Panc1 (cell line): ENCODE measurements around the gene HNF4A. TPM values are rescaled to one million over a fixed set of nuclear protein-coding genes. Genes with fewer than 3 reads are reported as not detected.

Experiments used
- ATAC-seq: fragments of 200-7000 bp; cut with Tn5 transposase; 2 replicates; pipeline ENCODE4 v1.9.1; 2020; ENCODE audit warnings: mild to moderate bottlenecking, moderate library complexity
- BruUV-seq: library from RNA; stranded (reverse); fragments of 400-500 nt; replicated peaks from 2 replicates; lab custom pipeline; 2021; lab: Mats Ljungman, UMichigan
- CTCF ChIA-PET: fragments of 300-600 bp; sonication (Branson Sonifier 250); formaldehyde crosslinking; loops from one replicate; lab custom pipeline; 2022; ENCODE audit warnings: antibody characterized with exemption; lab: Charles Lee
- POLR2A ChIA-PET: fragments of 300-600 bp; sonication (Branson Sonifier 250); formaldehyde crosslinking; loops from one replicate; lab custom pipeline; 2022; ENCODE audit warnings: antibody characterized with exemption; lab: Charles Lee
- DNase-seq: peaks from one replicate; pipeline ENCODE4 v3.0.0-alpha.2; 2010; ENCODE audit warnings: low read depth, low spot score
- H3K27ac ChIP-seq: 2 replicates; pipeline ENCODE4 v1.5.1; 2011; ENCODE audit warnings: mild to moderate bottlenecking, low read length, inconsistent platforms
- H3K27me3 ChIP-seq: fragments of 200-500 bp; sonication (Bioruptor generic); 2 replicates; pipeline ENCODE4 v1.6.0; 2014; ENCODE audit warnings: low read length, inconsistent platforms; ENCODE audit not compliant: control insufficient read depth, insufficient read depth
- H3K36me3 ChIP-seq: fragments of 200-500 bp; sonication (Bioruptor generic); 2 replicates; pipeline ENCODE4 v1.5.1; 2014; ENCODE audit warnings: inconsistent platforms, mild to moderate bottlenecking, low read length, moderate library complexity; ENCODE audit not compliant: control insufficient read depth, insufficient read depth
- H3K4me1 ChIP-seq: 2 replicates; pipeline ENCODE4 v1.5.1; 2011; ENCODE audit warnings: inconsistent platforms, mild to moderate bottlenecking, low read length, moderate library complexity; ENCODE audit not compliant: control insufficient read depth, insufficient read depth
- H3K4me3 ChIP-seq, 2 experiments: 2 replicates each; pipeline ENCODE4 v1.5.1; 2011 to 2012; ENCODE audit warnings: low read depth in 2 of 2, low read length in 2 of 2, mild to moderate bottlenecking in 2 of 2, inconsistent platforms in 1 of 2, moderate library complexity in 1 of 2
- H3K9me3 ChIP-seq: fragments of 200-500 bp; sonication (Bioruptor generic); 2 replicates; pipeline ENCODE4 v1.5.1; 2014; ENCODE audit warnings: low read depth, mild to moderate bottlenecking, inconsistent platforms, low read length, moderate library complexity; ENCODE audit not compliant: control insufficient read depth, insufficient read depth
- CTCF ChIP-seq: fragments of 450-650 bp; IDR thresholded peaks from 2 replicates; pipeline ENCODE4 v1.5.1; 2017; ENCODE audit warnings: mild to moderate bottlenecking
- POLR2AphosphoS5 ChIP-seq: IDR thresholded peaks from 2 replicates; pipeline ENCODE4 v1.6.1; 2012; ENCODE audit warnings: mild to moderate bottlenecking, low read depth, low read length, moderate library complexity
- SIN3A ChIP-seq: IDR thresholded peaks from 2 replicates; pipeline ENCODE4 v1.6.1; 2012; ENCODE audit warnings: low read depth, mild to moderate bottlenecking, low read length, moderate library complexity, borderline replicate concordance; ENCODE audit not compliant: insufficient read depth
- TCF7L2 ChIP-seq: IDR thresholded peaks from 2 replicates; pipeline ENCODE4 v1.6.1; 2011; ENCODE audit warnings: mild to moderate bottlenecking, low read depth, low read length, inconsistent platforms
- in situ Hi-C: cut with HindIII; loops from 2 replicates; pipeline ENCODE4 v1.10.0; 2016; ENCODE audit warnings: low sequenced_read_pairs, low pct_unique_long_range_greater_than_20kb
- intact Hi-C: fragments of 100-400 bp; cut with micrococcal nuclease; formaldehyde crosslinking; loops from one replicate; pipeline ENCODE4 v1.10.0; 2022; ENCODE audit not compliant: unreplicated experiment
- total RNA-seq: library from RNA; stranded (reverse); gene quantifications from one replicate; pipeline ENCODE4 v1.2.1, GENCODE V29; 2021; ENCODE audit not compliant: unreplicated experiment
- TF ChIP-seq, protein P1 (sequence below), 2 experiments: IDR thresholded peaks; 2 replicates each; pipeline ENCODE4 v1.6.1; 2011 to 2012; ENCODE audit warnings: low read depth in 2 of 2, control low read depth in 1 of 2, low read length in 1 of 2, mild to moderate bottlenecking in 1 of 2, moderate library complexity in 1 of 2; ENCODE audit not compliant: insufficient read depth in 1 of 2

HNF4A gene
- total RNA-seq, 1 experiment from 2014 or later, result 0.28 TPM

DNA sequence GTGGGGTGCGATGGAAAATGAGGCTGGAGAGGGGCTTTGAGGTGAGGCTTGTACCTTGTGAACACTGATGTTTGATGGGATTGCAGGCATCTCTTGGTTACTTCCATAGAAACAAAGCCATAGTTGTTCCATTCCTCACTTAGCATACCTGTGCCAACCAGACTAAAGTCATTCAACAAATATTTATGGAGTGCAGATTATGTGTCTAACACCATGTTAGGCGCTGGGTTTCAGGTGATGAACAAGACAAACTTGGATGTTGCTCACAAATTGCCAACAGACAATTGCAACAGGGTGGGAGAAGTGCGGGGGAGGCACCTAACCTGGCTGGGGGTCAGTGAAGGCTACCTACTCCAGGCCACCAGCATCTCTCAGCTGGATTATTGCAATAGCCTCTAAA lies 121.7 kb downstream of the HNF4A start:
- in situ Hi-C loops, result no loop called here
- DNase-seq (no peak), ATAC-seq (no peak)
- H3K4me3 ChIP-seq, result no peak overlapping the region; a peak in 1 of 4 replicates
- CTCF ChIA-PET, result no interaction called here
- POLR2A ChIA-PET, result no interaction called here
- no peaks in the 10 kb centered on the region for H3K9me3 ChIP-seq
- no peaks in the 10 kb centered on the region for H3K36me3 ChIP-seq
- H3K4me1 ChIP-seq, result peaks cover 8% of the 10 kb centered on the region; the same call in 1 of the 2 replicates
- no peaks in the 10 kb centered on the region for H3K27me3 ChIP-seq
- no peak for TF ChIP-seq POLR2AphosphoS5
- no peak for TF ChIP-seq CTCF
- no peak for TF ChIP-seq TCF7L2
- no peak for TF ChIP-seq SIN3A
- TF ChIP-seq, protein P1, sequence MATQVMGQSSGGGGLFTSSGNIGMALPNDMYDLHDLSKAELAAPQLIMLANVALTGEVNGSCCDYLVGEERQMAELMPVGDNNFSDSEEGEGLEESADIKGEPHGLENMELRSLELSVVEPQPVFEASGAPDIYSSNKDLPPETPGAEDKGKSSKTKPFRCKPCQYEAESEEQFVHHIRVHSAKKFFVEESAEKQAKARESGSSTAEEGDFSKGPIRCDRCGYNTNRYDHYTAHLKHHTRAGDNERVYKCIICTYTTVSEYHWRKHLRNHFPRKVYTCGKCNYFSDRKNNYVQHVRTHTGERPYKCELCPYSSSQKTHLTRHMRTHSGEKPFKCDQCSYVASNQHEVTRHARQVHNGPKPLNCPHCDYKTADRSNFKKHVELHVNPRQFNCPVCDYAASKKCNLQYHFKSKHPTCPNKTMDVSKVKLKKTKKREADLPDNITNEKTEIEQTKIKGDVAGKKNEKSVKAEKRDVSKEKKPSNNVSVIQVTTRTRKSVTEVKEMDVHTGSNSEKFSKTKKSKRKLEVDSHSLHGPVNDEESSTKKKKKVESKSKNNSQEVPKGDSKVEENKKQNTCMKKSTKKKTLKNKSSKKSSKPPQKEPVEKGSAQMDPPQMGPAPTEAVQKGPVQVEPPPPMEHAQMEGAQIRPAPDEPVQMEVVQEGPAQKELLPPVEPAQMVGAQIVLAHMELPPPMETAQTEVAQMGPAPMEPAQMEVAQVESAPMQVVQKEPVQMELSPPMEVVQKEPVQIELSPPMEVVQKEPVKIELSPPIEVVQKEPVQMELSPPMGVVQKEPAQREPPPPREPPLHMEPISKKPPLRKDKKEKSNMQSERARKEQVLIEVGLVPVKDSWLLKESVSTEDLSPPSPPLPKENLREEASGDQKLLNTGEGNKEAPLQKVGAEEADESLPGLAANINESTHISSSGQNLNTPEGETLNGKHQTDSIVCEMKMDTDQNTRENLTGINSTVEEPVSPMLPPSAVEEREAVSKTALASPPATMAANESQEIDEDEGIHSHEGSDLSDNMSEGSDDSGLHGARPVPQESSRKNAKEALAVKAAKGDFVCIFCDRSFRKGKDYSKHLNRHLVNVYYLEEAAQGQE (IDR thresholded peaks at IDR 0.05; ENCODE audit: insufficient read depth in 1 of 2, low read depth in 2 of 2, low read length in 1 of 2), result no peak
- no peak overlapping the region for H3K27ac ChIP-seq
- intact Hi-C loops, result no loop called here
- BruUV-seq, result no TSS peak

DNA sequence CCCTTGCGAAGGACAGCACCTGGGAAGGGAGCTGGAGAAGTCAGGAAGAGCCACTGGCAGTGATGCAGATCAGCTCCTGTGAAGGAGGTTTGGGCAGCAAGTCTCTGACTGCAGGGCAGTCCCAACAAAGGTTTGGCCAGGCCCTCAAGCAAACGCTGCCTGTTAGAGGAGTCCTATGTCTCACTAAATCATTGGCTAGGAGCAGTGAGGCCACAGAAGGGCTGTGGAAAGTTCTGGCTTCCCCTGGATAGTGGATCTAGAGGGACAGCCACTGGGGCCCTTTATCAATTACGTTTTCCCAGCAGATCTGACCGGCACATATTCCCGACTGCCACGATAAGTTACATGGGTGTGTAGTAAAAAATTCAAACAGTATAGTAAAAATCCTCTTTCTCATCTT lies 122.7 kb downstream of the HNF4A start:
- H3K27me3 ChIP-seq, result no peaks in the 10 kb centered on the region
- in situ Hi-C loops (no loop called here), intact Hi-C loops (no loop called here)
- H3K4me1 ChIP-seq, result peaks cover 8% of the 10 kb centered on the region; the same call in 1 of the 2 replicates
- ChIA-PET CTCF (no interaction called here), POLR2A (no interaction called here)
- no peaks in the 10 kb centered on the region for H3K9me3 ChIP-seq
- H3K4me3 ChIP-seq, result no peak overlapping the region
- H3K36me3 ChIP-seq, result no peaks in the 10 kb centered on the region
- TF ChIP-seq SIN3A (no peak), CTCF (no peak), TCF7L2 (no peak), POLR2AphosphoS5 (no peak)
- TF ChIP-seq, protein P1 (IDR thresholded peaks at IDR 0.05; ENCODE audit: insufficient read depth in 1 of 2, low read depth in 2 of 2, low read length in 1 of 2), result no peak
- DNase-seq (no peak), ATAC-seq (no peak)
- H3K27ac ChIP-seq, result no peak overlapping the region
- BruUV-seq, result no TSS peak
